SH-SY5Y (cell line): ENCODE results near the gene TSR3.

Source experiments
- GATA2 ChIP-seq: IDR thresholded peaks from 2 replicates; pipeline ENCODE4 v1.6.1; 2011; ENCODE audit warnings: mild to moderate bottlenecking, low read depth, low read length
- GATA3 ChIP-seq: IDR thresholded peaks from 2 replicates; pipeline ENCODE4 v1.6.1; 2011; ENCODE audit warnings: low read depth, mild to moderate bottlenecking, low read length, moderate library complexity

DNA sequence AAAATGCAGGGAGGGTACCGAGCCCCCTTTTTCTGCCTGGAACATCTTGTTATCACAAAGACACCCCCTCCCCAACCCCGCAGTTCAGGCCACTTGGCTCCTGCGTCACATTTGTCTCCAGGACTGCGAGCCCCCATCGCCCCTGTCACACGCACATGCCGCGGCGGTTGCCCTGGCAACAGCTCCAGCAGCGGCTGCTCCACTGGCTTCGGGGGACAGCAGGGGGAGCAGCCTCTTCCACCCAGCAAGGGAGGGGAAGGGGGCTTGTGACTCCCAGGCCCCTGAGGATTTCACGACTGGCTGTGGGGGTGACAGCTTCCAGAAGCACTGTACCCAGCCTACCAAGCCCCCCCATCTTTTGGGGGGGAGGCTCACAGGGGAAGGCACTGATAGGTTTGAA is 15.7 kb downstream of the TSR3 start:
- no peak for TF ChIP-seq GATA2
- no peak for TF ChIP-seq GATA3
